Liver (tissue), 9 donors: Measurements from ENCODE around the gene SQOR. TPM values are rescaled to one million over a fixed set of nuclear protein-coding genes. Genes with fewer than 3 reads are reported as not detected.

Experiments
- DNase-seq: peaks from one replicate; pipeline ENCODE4 v3.0.0-alpha.2; 2017; ENCODE audit warnings: low spot score
- H3K27ac ChIP-seq, 2 donors: one replicate each; pipeline ENCODE4 v1.7.0; 2013; ENCODE audit warnings: inconsistent platforms in 2 of 2, low read length in 2 of 2, control low read depth in 1 of 2, low read depth in 1 of 2, mild to moderate bottlenecking in 1 of 2
- H3K27me3 ChIP-seq, 4 donors: one replicate each; pipeline versions ENCODE4 v1.6.1 to v1.7.0; 2013; ENCODE audit warnings: low read length in 3 of 4, inconsistent platforms in 1 of 4, mild to moderate bottlenecking in 1 of 4, moderate library complexity in 1 of 4; ENCODE audit not compliant: control insufficient read depth in 4 of 4, insufficient read depth in 4 of 4
- H3K36me3 ChIP-seq, 4 donors: one replicate each; pipeline versions ENCODE4 v1.6.1 to v1.7.0; 2013; ENCODE audit warnings: low read length in 3 of 4, mild to moderate bottlenecking in 3 of 4, low read depth in 1 of 4, moderate library complexity in 1 of 4; ENCODE audit not compliant: control insufficient read depth in 4 of 4, insufficient read depth in 3 of 4
- H3K4me1 ChIP-seq, 4 donors: one replicate each; pipeline versions ENCODE4 v1.6.1 to v1.7.0; 2013; ENCODE audit warnings: low read length in 3 of 4, mild to moderate bottlenecking in 3 of 4, moderate library complexity in 1 of 4; ENCODE audit not compliant: control insufficient read depth in 4 of 4, insufficient read depth in 4 of 4
- H3K4me3 ChIP-seq, 3 donors: one replicate each; pipeline versions ENCODE4 v1.6.1 to v1.7.0; 2013; ENCODE audit warnings: low read length in 3 of 3, control low read depth in 1 of 3, low read depth in 1 of 3, mild to moderate bottlenecking in 1 of 3
- H3K9ac ChIP-seq, 2 donors: one replicate each; pipeline ENCODE4 v1.7.0; 2013; ENCODE audit warnings: low read length in 2 of 2, mild to moderate bottlenecking in 2 of 2, moderate library complexity in 2 of 2, control low read depth in 1 of 2, low read depth in 1 of 2
- H3K9me3 ChIP-seq, 4 donors: one replicate each; pipeline versions ENCODE4 v1.6.1 to v1.7.0; 2013; ENCODE audit warnings: low read length in 3 of 4; ENCODE audit not compliant: control insufficient read depth in 4 of 4
- CTCF ChIP-seq: fragments of 150-350 bp; IDR thresholded peaks from 2 replicates; pipeline ENCODE4 v1.5.1; 2017; ENCODE audit warnings: improper control_type of control experiment, low read depth, low read length; ENCODE audit not compliant: missing input control
- EGR1 ChIP-seq, 2 donors: IDR thresholded peaks; 2 replicates each; pipeline ENCODE4 v1.6.1; 2016 to 2018; ENCODE audit warnings: antibody characterized with exemption in 2 of 2, low read depth in 2 of 2
- FOXA1 ChIP-seq: IDR thresholded peaks from 2 replicates; pipeline ENCODE4 v1.6.1; 2016; ENCODE audit warnings: antibody characterized with exemption
- FOXA2 ChIP-seq: IDR thresholded peaks from 2 replicates; pipeline ENCODE4 v1.6.1; 2016; ENCODE audit warnings: antibody characterized with exemption
- GABPA ChIP-seq, 2 donors: IDR thresholded peaks in 1 of 2; conservative IDR thresholded peaks in 1 of 2; 2 replicates each; pipeline ENCODE4 v1.6.1; 2016; ENCODE audit warnings: antibody characterized with exemption in 2 of 2, mild to moderate bottlenecking in 1 of 2, moderate library complexity in 1 of 2
- HNF4A ChIP-seq, 2 donors: conservative IDR thresholded peaks; 2 replicates each; pipeline ENCODE4 v1.6.1; 2016; ENCODE audit warnings: antibody characterized with exemption in 2 of 2, mild to moderate bottlenecking in 2 of 2
- HNF4G ChIP-seq: IDR thresholded peaks from 2 replicates; pipeline ENCODE4 v1.6.1; 2016; ENCODE audit warnings: antibody characterized with exemption
- JUND ChIP-seq, 2 donors: IDR thresholded peaks; 2 replicates each; pipeline ENCODE4 v1.6.1; 2016; ENCODE audit warnings: antibody characterized with exemption in 2 of 2
- MAX ChIP-seq: IDR thresholded peaks from 2 replicates; pipeline ENCODE4 v1.6.1; 2016; ENCODE audit warnings: antibody characterized with exemption
- NR2F2 ChIP-seq: IDR thresholded peaks from 2 replicates; pipeline ENCODE4 v1.6.1; 2016; ENCODE audit warnings: antibody characterized with exemption
- RAD21 ChIP-seq, 2 donors: IDR thresholded peaks; 2 replicates each; pipeline ENCODE4 v1.6.1; 2016; ENCODE audit warnings: antibody characterized with exemption in 2 of 2, mild to moderate bottlenecking in 2 of 2
- RXRA ChIP-seq, 2 donors: IDR thresholded peaks; 2 replicates each; pipeline ENCODE4 v1.6.1; 2017 to 2018; ENCODE audit warnings: antibody characterized with exemption in 2 of 2, mild to moderate bottlenecking in 1 of 2
- SP1 ChIP-seq: IDR thresholded peaks from 2 replicates; pipeline ENCODE4 v1.6.1; 2018; ENCODE audit warnings: antibody characterized with exemption, mild to moderate bottlenecking
- TAF1 ChIP-seq: conservative IDR thresholded peaks from 2 replicates; pipeline ENCODE4 v1.6.1; 2016; ENCODE audit warnings: antibody characterized with exemption, mild to moderate bottlenecking
- YY1 ChIP-seq: IDR thresholded peaks from 2 replicates; pipeline ENCODE4 v1.6.1; 2016; ENCODE audit warnings: antibody characterized with exemption, mild to moderate bottlenecking
- ZBTB33 ChIP-seq: IDR thresholded peaks from 2 replicates; pipeline ENCODE4 v1.6.1; 2016; ENCODE audit warnings: antibody characterized with exemption
- WGBS: extraction: QIAGEN DNeasy Blood & Tissue Kit; methylation state at CpG from one replicate; pipeline ENCODE4 v1.1.7; 2013; 5-methylcytosine and 5-hydroxymethylcytosine counted together
- polyA plus RNA-seq, 2 donors: library from polyadenylated mRNA; stranded (reverse) in 1 of 2; unstranded in 1 of 2; fragments of 200-250 nt in 1 of 2; fragments of >200 nt in 1 of 2; fragmentation: Nextera tagmentation in 1 of 2; extraction: Ambion mirVana in 1 of 2; gene quantifications; one replicate each; pipeline versions ENCODE4 v1.2.1 to v1.2.3, GENCODE V29; 2013 to 2015
- total RNA-seq, 2 donors: library from RNA; depleted of rRNA; stranded (reverse); fragments of >200 nt; gene quantifications; one replicate each; pipeline ENCODE4 v1.2.3, GENCODE V29; 2014
- TF ChIP-seq, protein P1 (sequence below): IDR thresholded peaks from 2 replicates; pipeline ENCODE4 v1.6.1; 2016; ENCODE audit warnings: antibody characterized with exemption, mild to moderate bottlenecking
- TF ChIP-seq, protein P2 (sequence below): IDR thresholded peaks from 2 replicates; pipeline ENCODE4 v1.6.1; 2016; ENCODE audit warnings: antibody characterized with exemption
- donor health status: healthy.
- donor health status: healthy.
- donor health status: healthy.
- donor health status: healthy.
- donor health status: healthy.

Gene SQOR
- total RNA-seq (10 to 100 TPM; 29.6 to 41.7 TPM), polyA plus RNA-seq (10 to 100 TPM; 31.1 to 39.1 TPM)

DNA sequence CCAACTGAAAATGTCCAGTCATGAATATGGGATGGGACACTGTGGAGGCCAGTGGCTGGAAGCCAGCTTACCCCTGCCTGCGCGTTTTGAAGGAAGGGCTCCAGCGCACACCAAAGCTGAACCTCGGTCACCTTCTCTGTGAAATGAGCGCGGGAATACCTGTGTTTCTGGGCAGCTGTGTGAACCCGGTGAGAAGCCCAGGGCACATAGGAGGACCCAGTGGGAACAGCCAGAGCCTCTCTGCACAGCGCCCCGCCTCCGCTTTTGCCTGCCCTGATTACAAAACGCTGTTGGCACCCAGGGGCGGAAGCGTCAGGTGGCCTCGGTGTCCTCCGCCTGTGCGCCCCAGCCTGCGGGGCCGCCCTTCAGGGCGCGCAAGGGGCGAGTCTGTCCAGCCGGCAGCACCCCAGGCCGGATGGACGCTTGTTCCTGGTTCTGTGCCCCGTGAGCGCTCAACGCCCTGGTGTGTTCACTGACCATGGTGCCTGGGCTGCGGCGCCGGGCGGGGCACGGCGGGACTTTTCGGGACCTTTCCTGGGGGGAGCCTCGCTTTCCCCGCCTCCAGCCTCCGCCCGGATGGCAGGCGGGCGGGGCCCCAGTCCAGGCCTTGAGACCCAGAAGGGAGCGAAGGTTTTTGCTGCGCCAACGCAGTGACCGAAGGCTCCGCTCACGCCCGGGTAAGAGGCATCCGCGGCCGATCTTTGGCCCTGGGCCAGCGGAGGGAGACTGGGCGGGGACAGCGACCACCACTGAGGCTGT, at the start of gene SQOR:
TSS of gene SQOR (plus strand) at position 598 of the 759 bp plus-strand sequence. CDS start 23,895 bp downstream, outside the sequence.
- Histone ChIP-seq H3K9me3 (no peaks in the 10 kb centered on the region), H3K4me3 (peak within 1 kb of the TSS; percentile 82 to 91 (median 82))

More for the DNA sequence above, at the start of gene SQOR:
- peaks cover 2 to 16% (median 6%) of the 10 kb centered on the region in 4 donors for H3K4me1 ChIP-seq
- H3K9ac ChIP-seq, result peak within 1 kb of the TSS; percentile 85 to 88
- no peaks in the 10 kb centered on the region for H3K36me3 ChIP-seq
- peak; percentile 71 for DNase-seq
- H3K27ac ChIP-seq, result peak within 1 kb of the TSS; percentile 98
- TF ChIP-seq, protein P1, sequence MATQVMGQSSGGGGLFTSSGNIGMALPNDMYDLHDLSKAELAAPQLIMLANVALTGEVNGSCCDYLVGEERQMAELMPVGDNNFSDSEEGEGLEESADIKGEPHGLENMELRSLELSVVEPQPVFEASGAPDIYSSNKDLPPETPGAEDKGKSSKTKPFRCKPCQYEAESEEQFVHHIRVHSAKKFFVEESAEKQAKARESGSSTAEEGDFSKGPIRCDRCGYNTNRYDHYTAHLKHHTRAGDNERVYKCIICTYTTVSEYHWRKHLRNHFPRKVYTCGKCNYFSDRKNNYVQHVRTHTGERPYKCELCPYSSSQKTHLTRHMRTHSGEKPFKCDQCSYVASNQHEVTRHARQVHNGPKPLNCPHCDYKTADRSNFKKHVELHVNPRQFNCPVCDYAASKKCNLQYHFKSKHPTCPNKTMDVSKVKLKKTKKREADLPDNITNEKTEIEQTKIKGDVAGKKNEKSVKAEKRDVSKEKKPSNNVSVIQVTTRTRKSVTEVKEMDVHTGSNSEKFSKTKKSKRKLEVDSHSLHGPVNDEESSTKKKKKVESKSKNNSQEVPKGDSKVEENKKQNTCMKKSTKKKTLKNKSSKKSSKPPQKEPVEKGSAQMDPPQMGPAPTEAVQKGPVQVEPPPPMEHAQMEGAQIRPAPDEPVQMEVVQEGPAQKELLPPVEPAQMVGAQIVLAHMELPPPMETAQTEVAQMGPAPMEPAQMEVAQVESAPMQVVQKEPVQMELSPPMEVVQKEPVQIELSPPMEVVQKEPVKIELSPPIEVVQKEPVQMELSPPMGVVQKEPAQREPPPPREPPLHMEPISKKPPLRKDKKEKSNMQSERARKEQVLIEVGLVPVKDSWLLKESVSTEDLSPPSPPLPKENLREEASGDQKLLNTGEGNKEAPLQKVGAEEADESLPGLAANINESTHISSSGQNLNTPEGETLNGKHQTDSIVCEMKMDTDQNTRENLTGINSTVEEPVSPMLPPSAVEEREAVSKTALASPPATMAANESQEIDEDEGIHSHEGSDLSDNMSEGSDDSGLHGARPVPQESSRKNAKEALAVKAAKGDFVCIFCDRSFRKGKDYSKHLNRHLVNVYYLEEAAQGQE, result peak; percentile 92
- TF ChIP-seq SP1 (peak; percentile 85), CTCF (no peak), HNF4A (conservative IDR thresholded peaks at IDR 0.05) (peak in 1 of 2 donors; percentile 57), GABPA (IDR thresholded peaks at IDR 0.05 in 1 of 2, conservative IDR thresholded peaks at IDR 0.05 in 1 of 2) (peak in 1 of 2 donors; percentile 76), FOXA2 (peak; percentile 41), NR2F2 (peak; percentile 12), TAF1 (peak; percentile 87), YY1 (peak; percentile 91), MAX (peak; percentile 49), EGR1 (IDR thresholded peaks at IDR 0.05; ENCODE audit: low read depth in 2 of 2) (peak; percentile 81), RAD21 (IDR thresholded peaks at IDR 0.05) (peak; percentile 4 to 41), RXRA (IDR thresholded peaks at IDR 0.05) (peak; percentile 62 to 63), HNF4G (no peak), ZBTB33 (peak; percentile 22), FOXA1 (peak; percentile 45), JUND (IDR thresholded peaks at IDR 0.05) (no peak)
- TF ChIP-seq, protein P2, sequence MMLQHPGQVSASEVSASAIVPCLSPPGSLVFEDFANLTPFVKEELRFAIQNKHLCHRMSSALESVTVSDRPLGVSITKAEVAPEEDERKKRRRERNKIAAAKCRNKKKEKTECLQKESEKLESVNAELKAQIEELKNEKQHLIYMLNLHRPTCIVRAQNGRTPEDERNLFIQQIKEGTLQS, result no peak
- no peaks in the 10 kb centered on the region for H3K27me3 ChIP-seq
- 1% methylated on average over 53 of the region's 53 CpGs for WGBS
